Sigmoid colon (tissue), 4 donors: ENCODE data around the gene OOSP3.

Experiments
- EP300 ChIP-seq, 4 donors: sonication (generic); formaldehyde crosslinking; IDR thresholded peaks; one replicate each; pipeline ENCODE4 v1.6.1; 2017; ENCODE audit warnings: antibody characterized with exemption in 4 of 4
- POLR2A ChIP-seq, 2 donors: fragments of 450-650 bp; IDR thresholded peaks; one replicate each; pipeline ENCODE4 v1.6.1; 2016; ENCODE audit warnings: antibody characterized with exemption in 2 of 2, mild to moderate bottlenecking in 2 of 2, moderate library complexity in 2 of 2
- POLR2AphosphoS5 ChIP-seq, 4 donors: sonication (generic); formaldehyde crosslinking; IDR thresholded peaks; one replicate each; pipeline ENCODE4 v1.6.1; 2017; ENCODE audit warnings: antibody characterized with exemption in 4 of 4
- TF ChIP-seq, protein P1 (sequence below), 4 experiments: fragments of 450-650 bp in 3 of 4; fragments of 200-600 bp in 1 of 4; IDR thresholded peaks; one replicate each; pipeline ENCODE4 v1.5.1; 2016 to 2019; ENCODE audit warnings: antibody characterized with exemption in 4 of 4, mild to moderate bottlenecking in 3 of 4, moderate library complexity in 2 of 4

DNA sequence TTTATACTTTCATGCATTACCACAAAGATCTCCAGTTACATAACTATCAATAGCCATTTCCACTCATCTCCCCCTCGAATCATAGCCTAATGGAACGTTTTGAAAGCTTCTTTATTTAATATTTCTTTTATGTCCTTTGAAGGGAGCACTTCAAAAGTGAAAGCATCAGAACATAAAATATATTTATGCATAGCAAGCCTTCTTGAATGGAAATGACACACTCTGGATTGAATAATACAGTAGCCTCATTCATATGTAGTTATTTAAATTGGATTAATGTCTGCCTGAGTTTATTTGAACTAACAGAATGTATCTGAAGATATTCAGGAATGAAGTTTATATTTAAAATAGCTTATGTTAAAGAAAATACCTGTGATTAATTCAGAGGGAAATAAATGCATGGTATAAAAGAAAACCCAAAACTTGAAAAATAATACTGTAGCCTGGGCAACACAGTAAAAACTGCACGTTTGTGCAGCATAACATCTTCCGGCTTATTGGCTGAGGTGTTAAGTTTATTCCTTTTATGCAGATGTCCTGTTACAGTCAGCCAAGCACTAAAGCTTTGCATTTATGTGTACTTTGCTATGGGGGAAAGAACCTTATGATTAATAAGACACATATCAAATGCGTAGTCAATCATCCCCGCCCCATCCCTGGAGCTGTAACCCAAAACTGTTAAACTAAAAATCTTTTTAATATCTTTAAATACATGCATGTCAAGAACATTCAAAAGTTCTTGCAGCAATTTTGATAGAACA is 22.0 kb downstream of the OOSP3 start:
- TF ChIP-seq, protein P1, sequence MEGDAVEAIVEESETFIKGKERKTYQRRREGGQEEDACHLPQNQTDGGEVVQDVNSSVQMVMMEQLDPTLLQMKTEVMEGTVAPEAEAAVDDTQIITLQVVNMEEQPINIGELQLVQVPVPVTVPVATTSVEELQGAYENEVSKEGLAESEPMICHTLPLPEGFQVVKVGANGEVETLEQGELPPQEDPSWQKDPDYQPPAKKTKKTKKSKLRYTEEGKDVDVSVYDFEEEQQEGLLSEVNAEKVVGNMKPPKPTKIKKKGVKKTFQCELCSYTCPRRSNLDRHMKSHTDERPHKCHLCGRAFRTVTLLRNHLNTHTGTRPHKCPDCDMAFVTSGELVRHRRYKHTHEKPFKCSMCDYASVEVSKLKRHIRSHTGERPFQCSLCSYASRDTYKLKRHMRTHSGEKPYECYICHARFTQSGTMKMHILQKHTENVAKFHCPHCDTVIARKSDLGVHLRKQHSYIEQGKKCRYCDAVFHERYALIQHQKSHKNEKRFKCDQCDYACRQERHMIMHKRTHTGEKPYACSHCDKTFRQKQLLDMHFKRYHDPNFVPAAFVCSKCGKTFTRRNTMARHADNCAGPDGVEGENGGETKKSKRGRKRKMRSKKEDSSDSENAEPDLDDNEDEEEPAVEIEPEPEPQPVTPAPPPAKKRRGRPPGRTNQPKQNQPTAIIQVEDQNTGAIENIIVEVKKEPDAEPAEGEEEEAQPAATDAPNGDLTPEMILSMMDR (IDR thresholded peaks at IDR 0.05) = no peak
- TF ChIP-seq EP300 (IDR thresholded peaks at IDR 0.05) (no peak), POLR2A (IDR thresholded peaks at IDR 0.05) (no peak), POLR2AphosphoS5 (IDR thresholded peaks at IDR 0.05) (no peak)
